RWPE2 (cell line): ENCODE data around the gene MLXIPL.

Experiments used
- ATAC-seq: fragments of 200-7000 bp; cut with Tn5 transposase; 3 replicates; pipeline ENCODE4 v1.9.1; 2021; ENCODE audit warnings: low read depth
- DNase-seq: peaks from one replicate; pipeline ENCODE4 v3.0.0-alpha.2; 2020; ENCODE audit warnings: low spot score
- H3K27ac ChIP-seq: fragments of 450-650 bp; 2 replicates; pipeline ENCODE4 v1.5.1; 2017; ENCODE audit warnings: mild to moderate bottlenecking; ENCODE audit not compliant: poor library complexity, severe bottlenecking
- H3K27me3 ChIP-seq: fragments of 250-450 bp; sonication (Bioruptor Pico); 2 replicates; pipeline ENCODE4 v1.5.1; 2021; ENCODE audit warnings: mild to moderate bottlenecking, moderate library complexity; ENCODE audit not compliant: insufficient read depth, poor library complexity, severe bottlenecking
- H3K36me3 ChIP-seq: fragments of 250-450 bp; sonication (Bioruptor Pico); 2 replicates; pipeline ENCODE4 v1.5.1; 2020; ENCODE audit warnings: low read depth, mild to moderate bottlenecking, moderate library complexity
- H3K4me1 ChIP-seq: fragments of 250-450 bp; sonication (Bioruptor Pico); 2 replicates; pipeline ENCODE4 v1.5.1; 2021; ENCODE audit warnings: mild to moderate bottlenecking, moderate library complexity; ENCODE audit not compliant: insufficient read depth, poor library complexity, severe bottlenecking
- H3K4me3 ChIP-seq: fragments of 250-450 bp; sonication (Bioruptor Pico); 2 replicates; pipeline ENCODE4 v1.5.1; 2021; ENCODE audit warnings: mild to moderate bottlenecking, moderate library complexity; ENCODE audit not compliant: severe bottlenecking
- H3K9me3 ChIP-seq: fragments of 250-450 bp; sonication (Bioruptor Pico); 2 replicates; pipeline ENCODE4 v1.5.1; 2021; ENCODE audit warnings: mild to moderate bottlenecking, moderate library complexity; ENCODE audit not compliant: severe bottlenecking
- TF ChIP-seq, protein P1 (sequence below): fragments of 450-650 bp; IDR thresholded peaks from one replicate; pipeline ENCODE4 v1.5.1; 2017; ENCODE audit warnings: mild to moderate bottlenecking, moderate library complexity; ENCODE audit not compliant: poor library complexity, severe bottlenecking

The MLXIPL gene

DNA sequence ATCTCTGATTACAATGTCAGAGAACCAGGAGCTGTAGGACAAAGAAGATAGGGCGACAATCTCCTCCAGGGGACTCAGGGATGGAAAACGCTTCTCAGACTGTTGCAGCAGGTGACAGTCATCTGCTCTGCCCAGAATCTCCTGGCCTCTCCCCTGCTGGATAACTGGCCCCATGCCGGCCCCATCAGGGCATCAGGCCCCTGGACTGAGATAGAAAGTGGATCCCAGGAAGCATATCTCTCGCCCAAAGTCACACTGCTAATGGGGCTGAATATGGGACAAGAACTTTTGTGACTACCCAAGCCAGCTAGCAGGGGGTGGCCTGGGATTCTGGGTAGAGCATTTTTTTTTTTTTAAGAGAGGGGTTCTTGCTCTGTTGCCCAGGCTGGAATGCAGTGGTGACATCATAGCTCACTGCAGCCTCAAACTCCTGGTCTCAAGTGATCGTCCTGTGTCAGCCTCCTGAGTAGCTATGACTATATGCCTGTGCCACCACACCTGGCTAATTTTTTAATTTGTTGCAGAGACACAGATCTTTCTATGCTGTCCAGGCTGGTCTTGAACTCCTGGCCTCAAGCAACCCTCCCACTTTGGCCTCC lies 20.5 kb upstream of the MLXIPL start:
- Histone ChIP-seq H3K27ac (no peak overlapping the region), H3K4me3 (no peak overlapping the region), H3K4me1 (peaks cover 8% of the 10 kb centered on the region), H3K9me3 (no peaks in the 10 kb centered on the region), H3K36me3 (no peaks in the 10 kb centered on the region), H3K27me3 (no peaks in the 10 kb centered on the region)
- DNase-seq, result no peak
- TF ChIP-seq, protein P1, sequence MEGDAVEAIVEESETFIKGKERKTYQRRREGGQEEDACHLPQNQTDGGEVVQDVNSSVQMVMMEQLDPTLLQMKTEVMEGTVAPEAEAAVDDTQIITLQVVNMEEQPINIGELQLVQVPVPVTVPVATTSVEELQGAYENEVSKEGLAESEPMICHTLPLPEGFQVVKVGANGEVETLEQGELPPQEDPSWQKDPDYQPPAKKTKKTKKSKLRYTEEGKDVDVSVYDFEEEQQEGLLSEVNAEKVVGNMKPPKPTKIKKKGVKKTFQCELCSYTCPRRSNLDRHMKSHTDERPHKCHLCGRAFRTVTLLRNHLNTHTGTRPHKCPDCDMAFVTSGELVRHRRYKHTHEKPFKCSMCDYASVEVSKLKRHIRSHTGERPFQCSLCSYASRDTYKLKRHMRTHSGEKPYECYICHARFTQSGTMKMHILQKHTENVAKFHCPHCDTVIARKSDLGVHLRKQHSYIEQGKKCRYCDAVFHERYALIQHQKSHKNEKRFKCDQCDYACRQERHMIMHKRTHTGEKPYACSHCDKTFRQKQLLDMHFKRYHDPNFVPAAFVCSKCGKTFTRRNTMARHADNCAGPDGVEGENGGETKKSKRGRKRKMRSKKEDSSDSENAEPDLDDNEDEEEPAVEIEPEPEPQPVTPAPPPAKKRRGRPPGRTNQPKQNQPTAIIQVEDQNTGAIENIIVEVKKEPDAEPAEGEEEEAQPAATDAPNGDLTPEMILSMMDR, result no peak
- ATAC-seq, result no peak

DNA sequence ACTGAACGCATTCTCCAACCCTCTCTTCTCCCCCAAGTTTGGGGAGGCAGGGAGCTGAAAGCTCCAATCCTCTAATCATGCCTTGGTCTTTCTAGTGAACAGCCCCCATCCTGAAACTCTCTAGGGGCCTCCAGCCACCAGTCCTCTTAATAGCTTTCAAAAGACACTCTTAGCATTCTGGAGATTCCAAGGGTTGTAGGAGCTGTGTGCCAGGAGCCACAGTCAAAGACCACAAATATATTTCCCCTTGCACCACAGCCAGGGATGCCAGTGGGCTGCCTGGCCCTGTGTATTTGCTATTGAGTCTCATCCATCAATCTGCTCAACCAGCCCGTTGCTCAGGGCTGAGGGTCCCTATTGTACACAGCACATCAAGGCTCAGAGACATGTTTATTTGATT lies 18.5 kb upstream of the MLXIPL start:
- no peaks in the 10 kb centered on the region for H3K9me3 ChIP-seq
- no peak overlapping the region for H3K4me3 ChIP-seq
- no peaks in the 10 kb centered on the region for H3K36me3 ChIP-seq
- ATAC-seq (no peak), DNase-seq (no peak)
- no peak overlapping the region for H3K27ac ChIP-seq
- H3K4me1 ChIP-seq, result peaks cover 8% of the 10 kb centered on the region
- no peaks in the 10 kb centered on the region for H3K27me3 ChIP-seq
- TF ChIP-seq, protein P1, result no peak

DNA sequence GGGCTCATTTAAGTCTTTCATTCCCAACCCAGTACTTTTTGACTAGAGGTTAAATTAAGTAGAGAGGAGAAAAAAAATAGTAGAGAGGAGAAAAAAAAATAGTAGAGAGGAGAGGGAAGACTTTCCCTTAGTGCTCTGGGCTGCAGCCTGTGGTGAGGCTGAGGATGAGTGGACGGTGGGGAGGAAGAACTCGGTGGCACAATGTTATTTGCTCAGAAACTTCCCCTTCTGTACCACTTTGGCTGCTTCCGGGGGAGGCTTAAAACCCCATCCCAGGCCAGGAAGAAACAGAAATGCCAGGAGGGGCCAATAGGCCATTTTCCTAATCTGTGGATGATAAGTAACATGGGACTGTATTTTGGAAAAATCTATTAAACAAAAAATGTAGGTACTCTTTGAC lies 14.6 kb upstream of the MLXIPL start:
- TF ChIP-seq, protein P1, result no peak
- peaks cover 10% of the 10 kb centered on the region for H3K4me1 ChIP-seq
- no peak overlapping the region for H3K4me3 ChIP-seq
- no peaks in the 10 kb centered on the region for H3K27me3 ChIP-seq
- no peaks in the 10 kb centered on the region for H3K36me3 ChIP-seq
- ATAC-seq (no peak), DNase-seq (no peak)
- H3K9me3 ChIP-seq, result no peaks in the 10 kb centered on the region
- H3K27ac ChIP-seq, result no peak overlapping the region

DNA sequence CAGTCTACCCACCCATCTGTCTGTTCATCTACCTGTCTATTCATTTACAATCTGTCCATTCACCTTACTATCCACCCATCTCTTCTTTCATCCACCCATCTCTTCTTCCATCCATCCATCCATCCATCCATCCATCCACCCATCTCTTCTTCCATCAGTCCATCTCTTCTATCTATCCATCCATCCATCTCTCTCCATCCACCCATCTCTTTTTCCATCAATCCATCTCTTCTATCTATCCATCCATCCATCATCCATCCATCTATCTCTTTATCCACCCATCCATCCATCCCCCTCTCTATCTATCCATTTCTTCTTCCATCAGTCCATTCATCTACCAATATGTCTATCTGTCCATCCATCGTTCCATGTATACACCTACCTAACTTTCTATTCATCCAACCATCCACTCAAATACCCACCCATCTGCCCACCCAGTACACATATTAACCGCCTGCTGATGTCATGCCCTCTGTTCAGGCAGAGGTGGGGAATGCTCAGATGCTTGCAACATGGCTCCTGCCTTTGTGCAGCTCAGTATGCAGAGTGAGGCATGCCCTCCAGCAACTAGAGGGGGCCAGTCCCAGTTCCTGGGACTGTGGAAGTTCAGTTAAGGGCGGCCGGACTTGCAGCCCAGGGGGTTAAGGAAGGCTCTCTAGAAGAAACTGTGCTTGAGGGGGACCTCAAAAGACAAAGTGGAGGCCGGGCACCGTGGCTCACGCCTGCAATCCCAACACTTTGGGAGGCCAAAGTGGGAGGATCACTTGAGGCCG lies 11.3 kb upstream of the MLXIPL start:
- H3K27ac ChIP-seq, result no peak overlapping the region

More for the DNA sequence above, 11.3 kb upstream of the MLXIPL start:
- peaks cover 10% of the 10 kb centered on the region for H3K4me1 ChIP-seq
- H3K9me3 ChIP-seq, result no peaks in the 10 kb centered on the region
- no peak overlapping the region for H3K4me3 ChIP-seq
- ATAC-seq, result no peak
- DNase-seq, result no peak
- H3K36me3 ChIP-seq, result no peaks in the 10 kb centered on the region
- H3K27me3 ChIP-seq, result no peaks in the 10 kb centered on the region
- TF ChIP-seq, protein P1, result no peak
